HG03025 (cell line): Measurements from ENCODE around the gene MEIOSIN.

Experiments used
- ATAC-seq: cut with Tn5 transposase; IDR thresholded peaks from one replicate; pipeline ENCODE4 v1.9.1; 2021; ENCODE audit warnings: mild to moderate bottlenecking, moderate library complexity; ENCODE audit not compliant: unreplicated experiment, low FRiP score

Gene MEIOSIN

DNA sequence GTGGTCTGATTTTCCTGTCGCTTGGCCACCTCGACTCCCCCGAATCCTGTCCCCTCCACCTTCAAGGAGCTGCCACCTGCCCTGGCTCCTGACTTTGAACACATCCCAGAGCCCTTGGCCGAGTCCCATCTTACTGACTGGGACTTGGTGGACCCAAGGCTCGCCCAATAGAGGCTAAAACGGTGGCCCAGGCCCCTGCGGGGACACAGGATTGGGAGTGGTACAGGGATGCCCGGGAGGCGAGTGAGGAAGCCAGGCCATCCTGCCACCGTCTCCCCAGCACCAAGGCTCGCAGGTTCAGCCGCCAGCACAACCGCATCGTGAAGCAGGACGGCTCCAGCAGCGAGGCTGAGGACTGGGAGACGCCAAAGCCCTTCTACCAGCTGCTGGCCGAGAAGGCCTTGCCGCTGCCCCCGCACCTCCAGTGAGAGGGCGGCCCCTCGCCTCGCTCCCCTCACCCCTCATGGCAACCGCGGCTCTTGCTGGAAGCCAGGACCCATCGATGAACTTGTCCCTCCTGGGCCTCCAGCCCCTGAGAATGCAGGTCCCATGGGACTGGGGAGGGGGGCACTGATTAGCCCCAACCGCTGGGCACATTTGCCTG, 30.6 kb downstream of the MEIOSIN start:
- ATAC-seq = no peak

DNA sequence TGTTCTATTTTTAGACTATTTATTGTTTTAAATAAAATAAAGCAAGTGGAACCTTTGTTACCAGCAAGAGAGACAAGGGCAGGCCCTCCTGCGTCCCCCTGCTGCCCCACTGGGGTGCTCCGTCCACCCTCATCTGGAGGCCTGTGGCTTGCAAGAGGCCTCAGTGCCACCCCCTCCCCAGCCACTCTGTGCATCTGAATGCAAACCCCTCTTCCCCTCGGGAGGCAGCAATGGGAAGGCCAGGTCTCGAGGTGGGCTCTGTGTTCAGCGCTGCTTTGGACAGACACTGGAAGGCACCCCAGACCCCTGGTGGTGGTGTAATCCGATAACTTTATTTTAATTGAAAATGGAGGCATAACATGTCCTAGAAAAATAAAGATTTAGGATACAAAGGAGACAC, 31.2 kb downstream of the MEIOSIN start:
- ATAC-seq = no peak

DNA sequence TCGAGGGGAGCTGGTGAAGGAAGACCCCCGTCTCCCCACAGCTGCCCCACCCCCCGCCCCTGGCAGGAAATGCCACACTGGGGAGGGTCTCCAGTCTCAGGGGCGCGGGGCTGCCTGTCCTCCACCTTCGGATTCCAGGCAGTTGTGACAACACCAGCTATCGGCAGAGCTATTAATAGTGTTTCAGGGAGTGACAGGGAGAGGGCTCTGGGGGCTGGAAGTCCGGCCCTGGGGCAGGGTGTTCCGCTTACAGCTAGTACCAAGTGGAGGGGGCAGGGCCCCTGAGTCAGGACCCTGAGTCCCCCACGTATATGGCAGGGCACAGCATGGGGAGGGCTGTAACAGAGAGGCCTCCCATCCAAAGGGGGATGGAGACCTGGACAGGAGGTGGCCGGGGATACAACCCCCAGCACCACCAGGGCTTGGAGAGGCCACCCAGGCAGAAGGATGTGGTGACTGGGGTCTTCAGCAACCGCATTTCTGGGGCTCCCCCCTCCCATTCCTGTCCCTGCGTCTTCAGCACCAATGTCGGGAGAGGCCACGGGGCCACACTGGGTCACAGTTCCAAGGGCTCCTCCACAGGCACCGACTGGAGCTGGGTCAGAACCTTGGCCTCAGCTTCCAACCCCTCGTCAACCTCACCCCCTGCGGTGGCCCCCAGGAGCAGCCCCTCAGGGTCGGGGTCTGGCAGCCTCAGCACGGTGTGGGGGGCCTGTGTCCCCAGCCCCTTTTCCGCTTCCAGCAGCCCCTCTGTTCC, 31.9 kb downstream of the MEIOSIN start:
- ATAC-seq = no peak

DNA sequence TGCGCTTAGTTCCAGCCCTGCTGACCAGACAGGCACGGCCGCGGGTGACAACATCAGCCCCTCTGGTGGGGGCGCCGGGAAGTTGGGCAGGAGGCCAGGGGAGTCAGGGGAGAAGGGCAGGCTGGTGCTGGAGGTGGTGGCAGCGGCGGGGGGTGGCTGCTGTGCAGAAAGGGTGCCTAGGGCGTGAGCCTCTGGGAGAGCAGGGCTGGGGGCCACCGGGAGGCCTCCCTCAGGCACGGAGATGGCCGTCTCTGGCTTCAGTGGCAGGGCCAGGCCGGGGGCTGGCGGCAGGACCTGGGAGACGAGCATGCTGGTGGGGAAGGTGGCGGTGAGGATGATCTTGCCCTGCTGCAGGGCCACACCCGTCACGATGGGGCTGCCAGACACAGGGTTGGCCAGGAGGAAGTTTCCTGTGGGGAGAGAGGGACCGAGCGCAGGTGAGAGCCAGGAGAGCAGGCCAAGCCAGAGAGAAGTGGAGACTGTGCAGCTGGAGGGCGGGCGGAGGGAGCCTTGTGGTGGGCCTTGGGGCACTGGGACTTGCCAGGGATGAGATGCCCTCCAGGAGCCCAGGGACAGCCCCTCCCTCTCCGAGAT, 32.6 kb downstream of the MEIOSIN start:
- ATAC-seq = no peak

DNA sequence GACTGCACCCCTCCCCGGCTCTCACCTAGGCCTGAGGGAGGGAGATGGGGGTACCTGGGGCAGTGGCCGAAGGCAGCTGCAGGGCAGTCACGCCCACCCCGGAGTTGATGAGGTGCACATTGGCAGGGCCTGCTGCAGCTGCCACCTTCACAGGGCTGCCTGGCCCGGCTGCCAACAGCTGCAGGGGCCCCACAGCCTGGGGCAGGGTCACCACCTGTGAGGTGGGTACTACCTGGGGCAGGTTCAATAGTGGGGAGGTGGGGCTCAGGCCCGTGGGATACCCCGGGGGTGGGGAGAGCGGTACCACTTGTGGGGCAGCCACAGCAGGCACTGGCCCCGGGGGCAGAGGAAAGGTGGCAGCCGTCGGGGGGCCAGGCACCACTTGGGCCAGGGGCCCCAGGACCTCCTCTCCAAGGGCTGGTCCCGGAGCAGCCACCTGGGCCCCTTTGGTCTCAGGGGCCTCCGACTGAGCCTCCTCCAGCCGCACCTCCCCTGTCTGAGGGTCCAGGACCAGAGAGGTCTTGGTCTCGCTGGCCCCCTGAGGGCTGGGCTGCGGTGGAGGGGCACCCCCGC, 33.1 kb downstream of the MEIOSIN start:
- no peak for ATAC-seq

DNA sequence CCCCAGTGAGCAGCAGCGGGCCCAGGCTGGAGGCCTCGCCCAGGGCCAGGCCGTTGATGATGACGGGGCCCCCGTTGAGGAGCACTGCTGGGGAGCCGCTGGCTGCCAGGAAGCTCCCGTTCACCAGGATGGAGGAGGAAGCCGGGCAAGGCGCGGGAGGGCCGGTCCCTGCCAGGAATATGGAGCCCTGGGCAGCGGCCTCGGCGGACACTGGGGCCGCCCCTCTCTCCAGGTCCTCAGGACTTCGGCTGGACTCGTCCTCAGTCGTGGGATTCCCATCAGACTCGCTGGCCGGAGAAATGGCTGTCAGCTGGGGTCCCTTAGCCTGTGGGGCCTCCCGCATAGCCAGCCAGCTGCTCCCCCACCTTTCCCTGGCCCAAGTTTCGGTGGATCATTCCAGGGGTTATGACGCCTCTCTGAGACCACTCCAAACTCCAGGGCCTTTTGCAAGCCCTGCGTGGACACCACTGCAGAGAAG, 33.7 kb downstream of the MEIOSIN start:
- no peak for ATAC-seq

DNA sequence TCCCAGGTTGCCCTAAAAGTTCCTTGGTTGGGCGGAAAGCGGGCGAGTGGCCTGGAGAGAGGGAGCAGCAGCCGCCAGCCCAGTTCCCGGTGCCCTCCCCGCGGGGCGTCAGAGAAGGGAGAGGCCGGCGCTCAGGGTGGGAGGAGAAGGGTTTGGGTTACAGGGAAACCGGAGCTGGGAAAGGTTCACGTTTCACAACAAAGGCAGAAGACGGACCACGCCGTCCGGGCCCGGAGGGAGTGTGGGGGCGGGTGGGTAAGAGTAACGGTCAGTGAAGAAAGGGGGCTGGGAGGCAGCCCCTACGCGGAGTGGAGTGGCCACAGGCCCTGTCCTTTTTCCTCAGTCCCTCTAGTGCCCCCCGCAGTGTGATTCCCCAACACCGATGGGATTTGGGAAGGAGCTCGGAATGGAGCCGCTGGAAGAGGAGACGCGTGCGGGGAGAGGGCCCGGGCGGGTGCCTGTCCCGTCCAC, 34.2 kb downstream of the MEIOSIN start:
- no peak for ATAC-seq

DNA sequence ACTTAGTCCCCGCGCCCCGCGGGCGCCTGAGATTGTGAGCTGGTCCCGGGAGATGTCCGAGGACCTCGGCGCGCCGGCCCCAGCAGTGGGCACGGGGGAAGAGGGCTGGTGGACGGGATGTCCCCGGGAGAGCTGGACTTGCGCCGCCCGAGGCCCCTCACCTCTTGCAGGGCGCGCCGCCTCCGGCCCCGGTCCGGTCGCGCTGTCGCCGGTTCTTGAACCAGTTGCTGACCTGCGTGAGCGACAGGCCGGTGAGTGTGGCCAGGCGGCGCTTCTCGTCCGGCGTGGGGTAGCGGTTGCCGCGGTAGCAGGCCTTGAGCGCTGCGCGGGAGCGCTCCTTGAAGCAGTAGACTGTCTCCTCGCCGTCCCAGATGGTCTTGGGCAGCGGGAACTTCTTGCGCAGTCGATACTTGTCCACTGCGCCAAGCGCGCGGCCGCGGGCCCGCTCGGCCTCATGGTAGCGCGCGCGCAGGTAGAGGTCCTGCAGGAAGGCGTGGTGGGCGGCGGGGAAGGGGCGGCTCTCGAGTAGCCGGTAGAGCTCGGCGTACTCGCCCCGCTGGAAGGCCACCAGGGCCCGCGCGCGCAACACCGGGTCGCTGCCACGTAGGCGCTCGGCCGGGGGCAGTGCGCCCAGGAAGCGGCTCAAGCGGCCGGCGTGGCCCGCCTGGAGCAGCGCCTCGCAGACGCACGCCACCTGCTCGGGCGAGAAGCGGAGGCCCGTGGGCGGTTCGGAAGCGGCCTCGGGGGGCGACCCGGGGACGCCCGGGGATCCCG, 34.8 kb downstream of the MEIOSIN start:
- ATAC-seq = no peak

DNA sequence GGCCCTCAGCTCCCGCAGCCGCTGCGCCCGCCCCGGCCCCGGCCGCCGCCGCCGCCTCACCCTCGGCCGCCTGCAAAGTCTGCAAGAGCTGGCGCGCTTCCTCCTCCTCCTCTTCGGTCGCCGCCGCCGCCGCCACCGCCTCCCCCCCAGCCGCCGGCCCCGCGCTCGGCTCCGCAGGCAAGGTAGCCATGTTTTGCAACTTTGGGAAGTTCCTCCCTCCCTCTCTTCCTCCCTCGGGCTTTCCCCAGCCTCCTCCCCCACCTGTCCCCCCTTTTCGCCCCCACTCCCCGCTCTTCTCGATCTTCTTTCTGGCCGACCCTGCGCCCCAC, 35.4 kb downstream of the MEIOSIN start:
- ATAC-seq = no peak

DNA sequence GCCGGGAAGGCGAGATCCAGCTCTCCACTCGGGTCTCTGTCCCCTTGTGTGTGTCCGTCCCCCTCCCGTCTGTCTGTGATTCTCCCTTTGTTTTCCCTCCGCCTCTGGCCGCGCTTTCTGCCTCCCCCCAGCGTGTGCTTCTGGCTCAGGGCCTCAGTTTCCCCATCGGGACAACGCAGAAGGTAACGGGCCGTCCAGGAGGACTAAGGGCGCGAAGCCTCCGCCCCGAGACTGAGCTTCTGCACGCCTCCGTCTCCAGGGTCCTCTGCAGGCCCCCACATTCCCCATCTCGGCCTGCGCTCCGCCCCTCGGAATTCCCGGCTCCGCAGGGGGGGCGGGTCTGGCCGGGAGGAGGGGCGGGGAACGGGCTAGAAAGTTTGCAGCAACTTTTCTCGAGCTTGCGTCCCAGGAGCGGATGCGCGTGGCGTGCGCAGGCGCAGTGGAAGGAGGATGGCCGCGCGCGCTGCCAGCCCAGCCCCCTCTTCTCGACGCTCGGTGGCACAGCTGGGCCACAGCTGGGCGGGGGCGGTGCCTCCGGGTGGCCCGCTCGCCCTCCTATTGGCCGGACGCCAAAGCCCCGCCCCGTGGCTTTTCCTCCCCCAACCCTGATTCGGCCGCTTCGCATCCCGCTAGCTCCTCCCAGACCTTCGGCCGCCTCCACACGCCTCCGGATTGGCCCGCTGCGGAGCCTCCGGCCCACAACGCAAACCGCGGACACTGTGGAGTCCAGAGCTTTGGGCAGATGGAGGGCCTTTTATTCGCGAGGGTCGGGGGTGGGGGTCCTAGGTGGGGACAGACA, 35.9 kb downstream of the MEIOSIN start, which contains the start of gene SIX5:
Gene SIX5 (minus strand): TSS at position 269 of the 799 bp plus-strand sequence. CDS start 408 bp downstream, outside the sequence.
- peak; percentile 34 for ATAC-seq

DNA sequence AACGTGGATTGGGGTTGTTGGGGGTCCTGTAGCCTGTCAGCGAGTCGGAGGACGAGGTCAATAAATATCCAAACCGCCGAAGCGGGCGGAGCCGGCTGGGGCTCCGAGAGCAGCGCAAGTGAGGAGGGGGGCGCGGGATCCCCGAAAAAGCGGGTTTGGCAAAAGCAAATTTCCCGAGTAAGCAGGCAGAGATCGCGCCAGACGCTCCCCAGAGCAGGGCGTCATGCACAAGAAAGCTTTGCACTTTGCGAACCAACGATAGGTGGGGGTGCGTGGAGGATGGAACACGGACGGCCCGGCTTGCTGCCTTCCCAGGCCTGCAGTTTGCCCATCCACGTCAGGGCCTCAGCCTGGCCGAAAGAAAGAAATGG, 36.6 kb downstream of the MEIOSIN start:
- ATAC-seq = no peak

DNA sequence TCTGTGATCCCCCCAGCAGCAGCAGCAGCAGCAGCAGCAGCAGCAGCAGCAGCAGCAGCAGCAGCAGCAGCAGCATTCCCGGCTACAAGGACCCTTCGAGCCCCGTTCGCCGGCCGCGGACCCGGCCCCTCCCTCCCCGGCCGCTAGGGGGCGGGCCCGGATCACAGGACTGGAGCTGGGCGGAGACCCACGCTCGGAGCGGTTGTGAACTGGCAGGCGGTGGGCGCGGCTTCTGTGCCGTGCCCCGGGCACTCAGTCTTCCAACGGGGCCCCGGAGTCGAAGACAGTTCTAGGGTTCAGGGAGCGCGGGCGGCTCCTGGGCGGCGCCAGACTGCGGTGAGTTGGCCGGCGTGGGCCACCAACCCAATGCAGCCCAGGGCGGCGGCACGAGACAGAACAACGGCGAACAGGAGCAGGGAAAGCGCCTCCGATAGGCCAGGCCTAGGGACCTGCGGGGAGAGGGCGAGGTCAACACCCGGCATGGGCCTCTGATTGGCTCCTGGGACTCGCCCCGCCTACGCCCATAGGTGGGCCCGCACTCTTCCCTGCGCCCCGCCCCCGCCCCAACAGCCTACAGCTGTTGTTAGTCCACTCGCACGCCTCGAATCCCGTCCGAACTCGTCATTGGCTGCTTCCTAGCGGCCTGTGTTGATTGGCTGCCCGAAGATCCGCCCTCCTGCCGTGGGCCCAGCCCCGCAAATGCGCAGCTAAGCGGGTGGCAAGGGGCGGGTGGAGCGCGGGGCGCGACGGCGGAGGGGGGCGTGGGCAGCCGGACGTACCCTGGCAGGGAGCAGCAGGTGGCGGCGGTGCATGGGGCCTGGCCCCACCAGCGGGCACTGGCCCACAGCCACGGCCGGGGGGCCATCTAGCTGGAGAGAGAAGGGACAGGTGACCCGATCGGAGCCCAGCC, 37.2 kb downstream of the MEIOSIN start:
- ATAC-seq = peak; percentile 50

DNA sequence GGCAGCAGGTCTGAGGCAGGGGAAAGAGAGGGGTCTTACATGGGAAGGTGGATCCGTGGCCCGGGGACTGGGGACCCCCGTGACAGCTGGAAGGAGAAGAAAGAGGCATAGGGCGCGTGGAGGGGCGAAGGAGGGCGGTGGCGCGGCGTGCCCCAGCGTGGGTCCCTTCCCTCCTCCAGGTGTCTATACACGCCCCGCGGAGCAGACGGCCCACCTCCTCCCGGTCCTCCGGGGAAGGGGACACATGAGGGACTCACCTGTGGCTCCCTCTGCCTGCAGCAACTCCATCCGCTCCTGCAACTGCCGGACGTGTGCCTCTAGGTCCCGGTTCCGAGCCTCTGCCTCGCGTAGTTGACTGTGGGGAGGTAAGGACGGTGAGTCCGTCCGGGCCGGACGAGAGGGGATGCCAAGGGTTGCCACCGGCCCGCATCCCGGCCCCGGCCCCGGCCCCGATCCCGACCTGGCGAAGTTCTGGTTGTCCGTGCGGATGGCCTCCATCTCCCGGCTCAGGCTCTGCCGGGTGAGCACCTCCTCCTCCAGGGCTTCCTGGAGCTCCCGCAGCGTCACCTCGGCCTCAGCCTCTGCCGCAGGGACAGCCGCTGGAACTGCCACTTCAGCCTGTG, 38.2 kb downstream of the MEIOSIN start:
- no peak for ATAC-seq

DNA sequence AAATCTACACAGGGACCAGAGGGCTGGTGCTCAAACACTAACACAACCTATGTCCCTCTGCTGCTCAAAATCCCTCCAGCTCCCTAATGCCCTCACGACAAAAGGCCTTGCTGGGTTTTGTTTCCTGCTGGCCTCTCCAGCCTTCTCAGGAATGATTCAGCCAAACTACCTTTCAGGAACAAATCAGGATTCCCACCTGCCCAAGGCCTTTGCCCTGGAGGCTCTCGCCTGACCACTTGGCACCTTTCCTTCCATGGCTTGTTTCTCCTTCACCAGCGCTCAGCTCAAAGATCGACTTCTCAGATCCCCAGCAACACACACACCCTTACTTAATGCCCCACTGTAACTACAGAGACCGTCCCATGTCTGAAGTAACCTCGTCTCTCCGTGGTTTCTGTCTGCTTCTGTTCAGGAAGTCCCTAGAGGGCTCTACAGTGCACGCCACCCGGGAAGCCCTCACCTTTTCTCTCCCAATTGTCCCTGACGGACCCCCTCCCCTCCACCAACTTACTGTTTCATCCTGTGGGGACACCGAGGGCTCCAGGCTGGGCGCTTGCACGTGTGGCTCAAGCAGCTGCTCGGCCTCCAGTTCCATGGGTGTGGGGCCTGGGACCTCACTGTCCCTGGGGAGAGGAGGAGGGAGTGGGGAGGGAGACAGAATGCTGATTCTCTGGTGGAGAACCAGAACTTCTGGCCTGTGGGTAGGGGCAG, 39.0 kb downstream of the MEIOSIN start:
- ATAC-seq = no peak

DNA sequence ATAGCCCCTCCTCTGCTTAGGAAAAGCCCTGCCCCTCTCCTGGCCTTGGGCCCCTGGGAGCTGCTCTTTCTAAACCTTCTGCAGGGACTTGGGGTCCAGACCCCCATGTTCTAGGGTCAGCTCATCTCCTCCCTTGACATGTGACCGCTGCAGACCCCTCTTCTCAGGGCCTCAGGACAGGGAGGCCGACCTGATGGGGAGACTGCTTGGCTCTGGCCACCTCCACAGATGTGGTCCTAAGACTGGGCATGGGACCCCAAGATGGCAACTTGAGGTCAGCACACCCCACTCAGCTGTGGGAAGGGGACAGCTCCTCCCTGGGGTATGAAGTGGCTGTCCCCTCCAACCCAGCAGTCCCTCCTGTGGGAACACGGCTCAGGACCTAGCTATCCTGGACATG, 39.7 kb downstream of the MEIOSIN start:
- ATAC-seq = no peak

DNA sequence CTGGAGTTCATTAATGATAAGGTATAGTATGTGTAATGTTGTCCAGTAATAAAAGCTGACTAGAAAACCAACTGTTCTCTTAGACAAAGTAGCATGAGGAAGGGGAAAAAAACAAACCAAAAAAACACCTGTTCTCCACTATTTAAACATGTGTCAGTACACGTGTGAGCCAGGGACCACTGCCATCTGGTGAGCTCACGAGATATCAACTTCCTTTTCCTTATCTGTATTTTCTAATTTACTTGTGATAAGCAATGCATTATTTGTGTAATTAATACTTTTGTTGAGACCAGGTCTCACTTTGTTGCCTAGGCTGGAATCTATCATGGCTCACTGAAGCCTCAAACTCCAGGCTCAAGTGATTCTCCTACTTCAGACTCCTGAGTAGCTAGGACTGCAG, 40.1 kb downstream of the MEIOSIN start:
- no peak for ATAC-seq

DNA sequence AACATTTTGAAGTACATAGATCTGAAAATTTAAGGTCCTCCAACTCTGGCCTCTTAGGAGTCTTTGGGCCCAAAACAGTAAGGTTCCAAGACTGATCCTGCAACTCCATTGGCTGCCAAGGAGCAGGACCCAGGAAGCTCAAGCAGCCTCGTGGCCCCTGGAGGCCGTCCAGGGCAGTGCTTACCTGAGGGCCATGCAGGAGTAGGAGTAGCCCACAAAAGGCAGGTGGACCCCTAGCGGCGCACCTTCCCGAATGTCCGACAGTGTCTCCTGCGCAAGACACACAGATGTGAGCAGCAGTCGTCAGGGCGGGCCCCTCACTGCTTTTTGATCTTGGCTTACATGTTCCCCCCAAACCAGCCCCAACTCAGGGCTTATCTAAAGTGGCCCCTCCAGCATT, 41.5 kb downstream of the MEIOSIN start:
- ATAC-seq = no peak
